ENCODE measurements around the gene TENT5A.

The TENT5A gene

DNA sequence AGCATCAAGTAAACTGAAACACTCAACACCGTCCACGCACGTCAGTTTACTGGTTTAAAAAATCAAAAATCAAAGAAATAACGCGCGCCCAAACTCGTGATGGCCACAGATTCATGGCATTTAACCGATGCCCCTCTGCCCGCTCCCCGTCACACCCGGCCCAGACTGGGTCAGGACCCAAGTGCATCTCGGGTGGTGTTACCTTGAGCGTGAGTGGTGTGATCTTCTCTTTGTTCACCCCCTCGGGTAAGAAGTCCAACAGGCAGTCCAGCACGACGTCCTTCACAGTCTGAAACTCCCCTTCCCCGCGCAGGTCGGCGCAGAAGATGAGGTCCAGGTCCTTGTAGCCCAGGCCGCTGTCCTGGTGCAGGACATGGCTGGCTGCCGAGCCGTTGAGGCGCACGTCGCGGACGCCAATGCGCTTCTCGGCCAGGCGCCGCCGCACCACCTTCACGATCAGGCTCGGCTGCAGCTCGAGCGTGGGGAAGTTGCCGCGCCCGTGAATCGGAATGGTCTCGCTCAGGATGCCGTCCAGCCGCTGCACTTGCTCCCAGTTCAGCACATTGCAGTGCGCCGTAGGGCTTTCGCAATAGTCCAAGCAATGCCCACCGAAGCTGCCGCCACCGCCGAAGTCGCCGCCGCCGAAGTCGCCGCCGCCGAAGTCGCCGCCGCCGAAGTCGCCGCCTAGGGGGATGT, 945 bp downstream of the TENT5A start:
- H3K4me3 ChIP-seq: peak overlapping the region; percentile 100
- H3K9ac ChIP-seq (ENCODE audit: insufficient read length): peak overlapping the region; percentile 79

DNA sequence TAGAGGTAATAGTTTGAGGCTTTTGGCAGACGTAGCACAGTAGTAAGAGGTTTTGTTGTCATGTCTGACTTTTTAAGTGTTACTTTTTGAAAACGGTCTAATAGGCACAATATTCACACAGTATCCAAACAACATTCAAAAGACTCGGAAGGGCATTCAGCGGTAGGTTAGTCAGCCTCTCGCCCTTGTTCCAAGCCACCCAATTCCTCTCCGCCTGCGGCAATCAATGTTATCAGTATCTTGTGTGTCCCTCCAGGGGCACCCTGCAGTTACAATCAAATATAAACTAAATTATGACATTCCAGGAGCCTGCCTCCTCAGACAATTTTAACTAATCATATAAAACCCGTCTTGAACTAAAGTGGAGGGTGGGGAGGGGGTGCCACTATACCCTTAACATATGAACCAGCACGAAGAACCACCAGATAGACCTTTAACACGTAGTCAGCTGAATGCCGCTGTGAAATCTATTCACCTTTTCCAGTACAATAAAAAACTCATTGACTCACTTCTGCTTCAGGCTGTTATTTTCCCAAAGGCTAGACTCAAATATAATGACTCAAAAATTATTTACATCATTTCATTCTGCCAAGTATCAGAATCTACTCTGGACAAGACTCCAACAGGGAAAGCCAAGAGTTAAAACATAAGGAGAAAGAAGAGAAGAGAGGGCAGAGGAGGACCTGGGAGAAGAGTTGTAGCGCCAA, 1.6 kb downstream of the TENT5A start:
- H3K4me3 ChIP-seq: peak overlapping the region; percentile 100

More for the DNA sequence above, 945 bp downstream of the TENT5A start:
- no peak for DNase-seq (ENCODE audit: low read depth, low spot score)
- Histone ChIP-seq H3K9me3 (ENCODE audit: low read depth, low read length) (no peaks in the 10 kb centered on the region), H3K36me3 (ENCODE audit: insufficient read depth, low read length) (peaks cover 22% of the 10 kb centered on the region), H3K27ac (no peak overlapping the region)
- TF ChIP-seq FOXP2 (optimal IDR thresholded peaks at IDR 0.05; ENCODE audit: control extremely low read depth, extremely low read length, insufficient read depth): no peak
- TF ChIP-seq POLR2AphosphoS5 (IDR thresholded peaks at IDR 0.05; ENCODE audit: borderline replicate concordance, low read depth, low read length): no peak
- TF ChIP-seq EZH2 (IDR thresholded peaks at IDR 0.05): no peak

DNA sequence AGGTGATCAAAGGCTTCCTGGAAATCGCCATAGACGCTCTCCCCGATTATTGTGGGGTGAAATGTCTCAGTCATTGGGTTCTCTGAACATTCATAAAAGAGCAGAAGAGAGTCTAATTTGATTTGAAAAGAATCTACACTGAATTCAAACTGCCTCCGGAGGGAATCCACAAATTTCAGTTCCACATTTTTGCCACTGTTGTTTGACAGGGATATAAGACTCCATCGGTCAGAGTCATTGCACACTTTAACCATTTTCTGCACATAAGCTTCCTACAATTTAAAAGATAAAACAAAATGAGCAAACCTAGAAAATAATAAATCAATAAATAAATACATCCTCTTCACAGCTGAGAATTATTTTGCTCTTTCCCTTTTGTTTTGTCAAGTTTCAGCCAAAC, 2.3 kb downstream of the TENT5A start:
- peak overlapping the region; percentile 79 for H3K9ac ChIP-seq (ENCODE audit: insufficient read length)

More for the DNA sequence above, 1.6 kb downstream of the TENT5A start:
- peaks cover 29% of the 10 kb centered on the region for H3K36me3 ChIP-seq (ENCODE audit: insufficient read depth, low read length)
- DNase-seq (ENCODE audit: low read depth, low spot score): no peak
- no peak overlapping the region for H3K27ac ChIP-seq
- H3K9ac ChIP-seq (ENCODE audit: insufficient read length): peak overlapping the region; percentile 79
- TF ChIP-seq POLR2AphosphoS5 (IDR thresholded peaks at IDR 0.05; ENCODE audit: borderline replicate concordance, low read depth, low read length) (no peak), EZH2 (IDR thresholded peaks at IDR 0.05) (no peak), FOXP2 (optimal IDR thresholded peaks at IDR 0.05; ENCODE audit: control extremely low read depth, extremely low read length, insufficient read depth) (no peak)
- no peaks in the 10 kb centered on the region for H3K9me3 ChIP-seq (ENCODE audit: low read depth, low read length)

DNA sequence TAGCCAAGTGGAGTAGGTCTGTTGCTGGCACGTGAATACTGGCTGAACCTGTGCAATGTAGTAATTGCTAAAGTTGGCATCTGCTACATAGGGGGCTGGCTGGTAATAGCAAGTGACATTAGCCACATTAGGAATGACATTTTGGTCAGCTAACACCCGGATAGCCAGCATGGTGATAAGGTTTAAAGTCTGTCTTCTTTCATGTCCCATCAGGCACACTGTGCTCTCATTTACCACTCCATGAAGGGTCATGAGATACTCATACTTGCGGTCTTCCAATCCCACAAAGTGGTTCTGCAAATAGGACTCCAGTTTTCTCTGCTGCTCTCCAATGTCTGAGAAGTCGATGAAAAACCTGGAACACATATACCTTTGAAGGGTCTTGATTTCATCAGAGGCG, 2.8 kb downstream of the TENT5A start:
- Histone ChIP-seq H3K4me3 (peak overlapping the region; percentile 100), H3K36me3 (ENCODE audit: insufficient read depth, low read length) (peaks cover 31% of the 10 kb centered on the region), H3K27ac (no peak overlapping the region), H3K9me3 (ENCODE audit: low read depth, low read length) (no peaks in the 10 kb centered on the region), H3K9ac (ENCODE audit: insufficient read length) (peak overlapping the region; percentile 79)
- TF ChIP-seq FOXP2 (optimal IDR thresholded peaks at IDR 0.05; ENCODE audit: control extremely low read depth, extremely low read length, insufficient read depth) (no peak), POLR2AphosphoS5 (IDR thresholded peaks at IDR 0.05; ENCODE audit: borderline replicate concordance, low read depth, low read length) (no peak), EZH2 (IDR thresholded peaks at IDR 0.05) (no peak)
- no peak for DNase-seq (ENCODE audit: low read depth, low spot score)

More for the DNA sequence above, 2.3 kb downstream of the TENT5A start:
- Histone ChIP-seq H3K36me3 (ENCODE audit: insufficient read depth, low read length) (peaks cover 31% of the 10 kb centered on the region), H3K9me3 (ENCODE audit: low read depth, low read length) (no peaks in the 10 kb centered on the region), H3K27ac (no peak overlapping the region), H3K4me3 (peak overlapping the region; percentile 100)
- DNase-seq (ENCODE audit: low read depth, low spot score): no peak
- TF ChIP-seq EZH2 (IDR thresholded peaks at IDR 0.05) (no peak), FOXP2 (optimal IDR thresholded peaks at IDR 0.05; ENCODE audit: control extremely low read depth, extremely low read length, insufficient read depth) (no peak), POLR2AphosphoS5 (IDR thresholded peaks at IDR 0.05; ENCODE audit: borderline replicate concordance, low read depth, low read length) (no peak)

DNA sequence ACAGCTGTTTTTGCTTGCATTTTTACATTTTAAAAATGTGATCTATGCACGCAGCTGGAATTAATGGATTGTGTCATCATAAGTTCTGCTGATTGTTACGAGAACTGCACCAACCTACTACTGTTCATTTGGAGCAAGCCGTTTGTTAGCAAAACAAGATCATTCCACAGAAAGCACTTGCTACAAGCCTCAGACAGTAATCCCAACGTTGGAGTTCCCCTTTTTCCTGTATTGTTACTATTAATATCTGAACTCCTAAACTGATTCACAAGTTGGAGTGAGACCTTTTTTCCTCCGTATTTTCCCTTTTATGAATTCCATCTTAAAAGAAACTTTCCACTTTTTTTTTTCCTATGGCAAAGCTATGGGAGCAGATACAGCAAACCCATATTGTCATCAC, 3.5 kb downstream of the TENT5A start:
- TF ChIP-seq POLR2AphosphoS5 (IDR thresholded peaks at IDR 0.05; ENCODE audit: borderline replicate concordance, low read depth, low read length) (no peak), EZH2 (IDR thresholded peaks at IDR 0.05) (no peak), FOXP2 (optimal IDR thresholded peaks at IDR 0.05; ENCODE audit: control extremely low read depth, extremely low read length, insufficient read depth) (no peak)
- Histone ChIP-seq H3K27ac (no peak overlapping the region), H3K9ac (ENCODE audit: insufficient read length) (peak overlapping the region; percentile 2), H3K4me3 (peak overlapping the region; percentile 100), H3K36me3 (ENCODE audit: insufficient read depth, low read length) (peaks cover 31% of the 10 kb centered on the region), H3K9me3 (ENCODE audit: low read depth, low read length) (no peaks in the 10 kb centered on the region)
- DNase-seq (ENCODE audit: low read depth, low spot score): no peak

DNA sequence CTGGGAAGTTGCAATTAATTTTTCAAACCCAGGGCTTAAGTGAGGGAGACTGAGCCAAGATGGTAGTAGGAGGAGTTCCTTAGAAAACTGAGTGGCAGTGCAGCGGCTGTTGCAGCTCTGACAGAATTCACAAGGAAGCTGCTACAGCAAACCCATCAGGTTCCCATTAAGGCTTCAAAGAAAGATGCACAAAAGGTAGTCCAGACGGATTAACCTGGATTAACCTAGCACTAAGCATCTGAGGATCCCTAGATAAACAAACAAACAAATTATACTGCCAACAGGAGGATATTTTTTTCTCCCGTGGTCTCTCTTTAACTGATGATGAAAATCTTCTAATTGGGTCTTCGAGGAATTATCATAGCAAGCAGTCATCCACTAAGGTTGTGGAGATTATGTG, 5.2 kb downstream of the TENT5A start:
- Histone ChIP-seq H3K27ac (no peak overlapping the region), H3K4me3 (no peak overlapping the region)
- no peak for DNase-seq (ENCODE audit: low read depth, low spot score)

DNA sequence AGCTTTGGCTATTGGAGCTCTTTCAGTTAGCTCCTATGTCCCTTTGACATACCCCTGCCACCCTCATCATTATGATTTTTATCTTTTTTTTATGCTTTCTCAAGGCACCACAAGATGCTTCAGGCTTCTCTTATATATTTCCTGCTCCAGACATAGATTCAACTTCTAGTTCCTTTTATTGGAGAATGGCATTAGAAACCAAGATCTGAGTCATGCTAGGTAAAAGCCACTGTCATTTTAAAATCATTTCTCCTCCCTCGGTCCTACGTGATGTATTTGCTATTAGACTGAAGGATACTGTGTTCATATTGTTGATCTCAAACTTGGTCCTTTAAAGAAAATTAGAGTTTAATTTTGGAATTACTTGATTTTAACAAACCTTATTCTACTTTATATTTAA, 8.3 kb downstream of the TENT5A start:
- Histone ChIP-seq H3K9me3 (ENCODE audit: low read depth, low read length) (no peaks in the 10 kb centered on the region), H3K36me3 (ENCODE audit: insufficient read depth, low read length) (peaks cover 21% of the 10 kb centered on the region), H3K4me3 (no peak overlapping the region), H3K27ac (no peak overlapping the region), H3K9ac (ENCODE audit: insufficient read length) (no peak overlapping the region)
- TF ChIP-seq EZH2 (IDR thresholded peaks at IDR 0.05) (no peak), POLR2AphosphoS5 (IDR thresholded peaks at IDR 0.05; ENCODE audit: borderline replicate concordance, low read depth, low read length) (no peak), FOXP2 (optimal IDR thresholded peaks at IDR 0.05; ENCODE audit: control extremely low read depth, extremely low read length, insufficient read depth) (no peak)
- DNase-seq (ENCODE audit: low read depth, low spot score): no peak

More for the DNA sequence above, 5.2 kb downstream of the TENT5A start:
- peaks cover 31% of the 10 kb centered on the region for H3K36me3 ChIP-seq (ENCODE audit: insufficient read depth, low read length)
- TF ChIP-seq FOXP2 (optimal IDR thresholded peaks at IDR 0.05; ENCODE audit: control extremely low read depth, extremely low read length, insufficient read depth) (no peak), POLR2AphosphoS5 (IDR thresholded peaks at IDR 0.05; ENCODE audit: borderline replicate concordance, low read depth, low read length) (no peak), EZH2 (IDR thresholded peaks at IDR 0.05) (no peak)
- H3K9me3 ChIP-seq (ENCODE audit: low read depth, low read length): no peaks in the 10 kb centered on the region
- no peak overlapping the region for H3K9ac ChIP-seq (ENCODE audit: insufficient read length)

DNA sequence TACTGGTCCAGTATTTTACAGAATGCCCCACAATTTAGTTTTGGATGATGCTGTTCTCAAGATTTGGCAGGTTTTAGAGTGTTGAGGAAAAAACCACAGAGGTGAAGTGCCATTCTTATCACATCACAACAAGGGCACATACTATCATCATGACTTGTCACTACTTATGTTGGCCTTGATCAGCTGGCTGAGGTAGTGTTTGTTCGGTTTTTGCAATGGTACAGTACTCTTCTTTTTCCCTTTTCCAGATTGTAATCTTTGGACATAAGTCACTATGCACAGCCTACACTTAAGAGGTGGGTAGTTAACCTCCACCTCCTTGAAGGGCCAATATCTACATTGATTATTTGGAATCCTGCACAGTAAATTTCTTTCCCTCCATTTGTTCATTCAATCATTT, 8.8 kb downstream of the TENT5A start:
- Histone ChIP-seq H3K9me3 (ENCODE audit: low read depth, low read length) (no peaks in the 10 kb centered on the region), H3K4me3 (no peak overlapping the region), H3K27ac (no peak overlapping the region), H3K36me3 (ENCODE audit: insufficient read depth, low read length) (peaks cover 17% of the 10 kb centered on the region), H3K9ac (ENCODE audit: insufficient read length) (no peak overlapping the region)
- no peak for DNase-seq (ENCODE audit: low read depth, low spot score)
- TF ChIP-seq FOXP2 (optimal IDR thresholded peaks at IDR 0.05; ENCODE audit: control extremely low read depth, extremely low read length, insufficient read depth) (no peak), EZH2 (IDR thresholded peaks at IDR 0.05) (no peak), POLR2AphosphoS5 (IDR thresholded peaks at IDR 0.05; ENCODE audit: borderline replicate concordance, low read depth, low read length) (no peak)

Measured in SK-N-MC (cell line).